ENCODE data around the gene SLC4A2.

DNA sequence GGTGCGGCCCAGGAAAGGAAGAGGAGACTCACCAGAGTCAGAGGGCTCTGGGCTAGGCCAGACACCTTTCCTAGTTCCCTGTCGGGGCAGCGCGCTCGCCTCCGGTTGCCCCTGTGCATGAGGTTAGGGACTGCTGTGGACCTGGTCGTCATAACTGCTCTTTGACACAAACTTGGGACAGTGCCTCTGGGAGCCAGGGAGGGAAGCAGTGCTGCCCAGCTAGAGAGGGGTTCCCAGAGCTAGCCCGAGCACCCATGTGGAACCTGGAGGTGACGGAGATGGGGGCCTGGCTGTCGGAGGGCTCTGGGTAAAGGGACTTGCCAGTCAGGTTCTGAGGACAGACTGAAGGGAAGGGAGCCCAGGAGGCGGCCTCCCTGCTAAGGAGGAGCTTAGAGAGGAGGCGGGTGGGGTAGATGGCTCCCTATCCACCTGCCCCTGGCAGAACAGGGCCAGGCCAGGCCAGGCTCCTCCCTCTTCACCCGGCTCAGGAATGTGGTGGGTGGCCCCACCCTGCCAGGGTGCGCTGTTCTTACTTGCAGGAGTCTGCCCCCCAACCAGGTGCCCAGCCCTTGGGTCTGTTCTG, 56.5 kb downstream of the SLC4A2 start:
- TF ChIP-seq, protein P1, sequence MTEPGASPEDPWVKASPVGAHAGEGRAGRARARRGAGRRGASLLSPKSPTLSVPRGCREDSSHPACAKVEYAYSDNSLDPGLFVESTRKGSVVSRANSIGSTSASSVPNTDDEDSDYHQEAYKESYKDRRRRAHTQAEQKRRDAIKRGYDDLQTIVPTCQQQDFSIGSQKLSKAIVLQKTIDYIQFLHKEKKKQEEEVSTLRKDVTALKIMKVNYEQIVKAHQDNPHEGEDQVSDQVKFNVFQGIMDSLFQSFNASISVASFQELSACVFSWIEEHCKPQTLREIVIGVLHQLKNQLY (CRISPR knock-in tag; IDR thresholded peaks at IDR 0.05), result no peak
- TF ChIP-seq, protein P2, sequence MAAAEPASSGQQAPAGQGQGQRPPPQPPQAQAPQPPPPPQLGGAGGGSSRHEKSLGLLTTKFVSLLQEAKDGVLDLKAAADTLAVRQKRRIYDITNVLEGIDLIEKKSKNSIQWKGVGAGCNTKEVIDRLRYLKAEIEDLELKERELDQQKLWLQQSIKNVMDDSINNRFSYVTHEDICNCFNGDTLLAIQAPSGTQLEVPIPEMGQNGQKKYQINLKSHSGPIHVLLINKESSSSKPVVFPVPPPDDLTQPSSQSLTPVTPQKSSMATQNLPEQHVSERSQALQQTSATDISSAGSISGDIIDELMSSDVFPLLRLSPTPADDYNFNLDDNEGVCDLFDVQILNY (CRISPR knock-in tag; IDR thresholded peaks at IDR 0.05), result no peak
- TF ChIP-seq, protein P3, sequence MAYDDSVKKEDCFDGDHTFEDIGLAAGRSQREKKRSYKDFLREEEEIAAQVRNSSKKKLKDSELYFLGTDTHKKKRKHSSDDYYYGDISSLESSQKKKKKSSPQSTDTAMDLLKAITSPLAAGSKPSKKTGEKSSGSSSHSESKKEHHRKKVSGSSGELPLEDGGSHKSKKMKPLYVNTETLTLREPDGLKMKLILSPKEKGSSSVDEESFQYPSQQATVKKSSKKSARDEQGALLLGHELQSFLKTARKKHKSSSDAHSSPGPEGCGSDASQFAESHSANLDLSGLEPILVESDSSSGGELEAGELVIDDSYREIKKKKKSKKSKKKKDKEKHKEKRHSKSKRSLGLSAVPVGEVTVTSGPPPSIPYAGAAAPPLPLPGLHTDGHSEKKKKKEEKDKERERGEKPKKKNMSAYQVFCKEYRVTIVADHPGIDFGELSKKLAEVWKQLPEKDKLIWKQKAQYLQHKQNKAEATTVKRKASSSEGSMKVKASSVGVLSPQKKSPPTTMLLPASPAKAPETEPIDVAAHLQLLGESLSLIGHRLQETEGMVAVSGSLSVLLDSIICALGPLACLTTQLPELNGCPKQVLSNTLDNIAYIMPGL (CRISPR knock-in tag; IDR thresholded peaks at IDR 0.05), result no peak
- TF ChIP-seq, protein P4, sequence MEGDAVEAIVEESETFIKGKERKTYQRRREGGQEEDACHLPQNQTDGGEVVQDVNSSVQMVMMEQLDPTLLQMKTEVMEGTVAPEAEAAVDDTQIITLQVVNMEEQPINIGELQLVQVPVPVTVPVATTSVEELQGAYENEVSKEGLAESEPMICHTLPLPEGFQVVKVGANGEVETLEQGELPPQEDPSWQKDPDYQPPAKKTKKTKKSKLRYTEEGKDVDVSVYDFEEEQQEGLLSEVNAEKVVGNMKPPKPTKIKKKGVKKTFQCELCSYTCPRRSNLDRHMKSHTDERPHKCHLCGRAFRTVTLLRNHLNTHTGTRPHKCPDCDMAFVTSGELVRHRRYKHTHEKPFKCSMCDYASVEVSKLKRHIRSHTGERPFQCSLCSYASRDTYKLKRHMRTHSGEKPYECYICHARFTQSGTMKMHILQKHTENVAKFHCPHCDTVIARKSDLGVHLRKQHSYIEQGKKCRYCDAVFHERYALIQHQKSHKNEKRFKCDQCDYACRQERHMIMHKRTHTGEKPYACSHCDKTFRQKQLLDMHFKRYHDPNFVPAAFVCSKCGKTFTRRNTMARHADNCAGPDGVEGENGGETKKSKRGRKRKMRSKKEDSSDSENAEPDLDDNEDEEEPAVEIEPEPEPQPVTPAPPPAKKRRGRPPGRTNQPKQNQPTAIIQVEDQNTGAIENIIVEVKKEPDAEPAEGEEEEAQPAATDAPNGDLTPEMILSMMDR (IDR thresholded peaks at IDR 0.05), result no peak
- TF ChIP-seq ZNF396 (CRISPR knock-in tag; IDR thresholded peaks at IDR 0.05; ENCODE audit: borderline replicate concordance), result no peak
- no peak for TF ChIP-seq NR3C1 (CRISPR knock-in tag; conservative IDR thresholded peaks at IDR 0.05; ENCODE audit: low read depth)
- TF ChIP-seq SP1 (CRISPR knock-in tag; conservative IDR thresholded peaks at IDR 0.05), result no peak
- no peak for TF ChIP-seq CREB1 (CRISPR knock-in tag; IDR thresholded peaks at IDR 0.05)
- no peak for TF ChIP-seq SMAD3 (CRISPR knock-in tag; IDR thresholded peaks at IDR 0.05; ENCODE audit: borderline replicate concordance)
- TF ChIP-seq, protein P5, sequence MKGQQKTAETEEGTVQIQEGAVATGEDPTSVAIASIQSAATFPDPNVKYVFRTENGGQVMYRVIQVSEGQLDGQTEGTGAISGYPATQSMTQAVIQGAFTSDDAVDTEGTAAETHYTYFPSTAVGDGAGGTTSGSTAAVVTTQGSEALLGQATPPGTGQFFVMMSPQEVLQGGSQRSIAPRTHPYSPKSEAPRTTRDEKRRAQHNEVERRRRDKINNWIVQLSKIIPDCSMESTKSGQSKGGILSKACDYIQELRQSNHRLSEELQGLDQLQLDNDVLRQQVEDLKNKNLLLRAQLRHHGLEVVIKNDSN (CRISPR knock-in tag; IDR thresholded peaks at IDR 0.05), result no peak
